Spleen (tissue), 11 donors: Measurements from ENCODE around the gene RAB11FIP4. TPM values are rescaled to one million over a fixed set of nuclear protein-coding genes. Genes with fewer than 3 reads are reported as not detected.

Experiments
- DNase-seq: peaks from one replicate; pipeline ENCODE4 v3.0.0-alpha.2; 2020
- H3K27ac ChIP-seq, 8 donors: fragments of 200-600 bp; sonication (generic) in 7 of 8; 1 replicate in 4 of 8; 2 replicates in 4 of 8; pipeline versions ENCODE4 v1.5.0 to v1.8.0; 2016 to 2021; ENCODE audit warnings: inconsistent platforms in 4 of 8, mild to moderate bottlenecking in 4 of 8, moderate library complexity in 1 of 8
- H3K27me3 ChIP-seq, 7 donors: fragments of 200-600 bp; sonication (generic) in 6 of 7; replicated peaks in 1 of 7; 1 replicate in 4 of 7; 2 replicates in 3 of 7; pipeline versions ENCODE4 v1.5.0 to v1.8.0; 2016 to 2021; ENCODE audit warnings: inconsistent platforms in 3 of 7, mild to moderate bottlenecking in 1 of 7
- H3K36me3 ChIP-seq, 6 donors: fragments of 200-600 bp; sonication (generic) in 5 of 6; 1 replicate in 4 of 6; 2 replicates in 2 of 6; pipeline versions ENCODE4 v1.5.0 to v1.8.0; 2016 to 2021; ENCODE audit warnings: inconsistent platforms in 2 of 6
- H3K4me1 ChIP-seq, 6 donors: fragments of 200-600 bp; sonication (generic) in 5 of 6; 1 replicate in 3 of 6; 2 replicates in 3 of 6; pipeline versions ENCODE4 v1.5.0 to v1.8.0; 2016 to 2021; ENCODE audit warnings: inconsistent platforms in 3 of 6
- H3K4me3 ChIP-seq, 8 donors: fragments of 200-600 bp; sonication (generic) in 7 of 8; 1 replicate in 4 of 8; 2 replicates in 4 of 8; pipeline versions ENCODE4 v1.5.0 to v1.8.0; 2016 to 2021; ENCODE audit warnings: inconsistent platforms in 4 of 8, mild to moderate bottlenecking in 4 of 8, moderate library complexity in 2 of 8
- H3K9me3 ChIP-seq, 8 donors: fragments of 200-600 bp; sonication (generic) in 7 of 8; 1 replicate in 4 of 8; 2 replicates in 4 of 8; pipeline versions ENCODE4 v1.5.0 to v1.8.0; 2016 to 2021; ENCODE audit warnings: inconsistent platforms in 4 of 8
- POLR2A ChIP-seq, 3 donors: fragments of 450-650 bp; IDR thresholded peaks; one replicate each; pipeline ENCODE4 v1.5.1; 2017; ENCODE audit warnings: antibody characterized with exemption in 3 of 3, mild to moderate bottlenecking in 1 of 3
- POLR2AphosphoS5 ChIP-seq, 3 donors: sonication (generic); formaldehyde crosslinking; IDR thresholded peaks; one replicate each; pipeline ENCODE4 v1.5.1; 2017; ENCODE audit warnings: antibody characterized with exemption in 3 of 3
- WGBS, 5 donors: extraction: QIAGEN DNeasy Blood & Tissue Kit in 3 of 5; methylation state at CpG; one replicate each; pipeline versions ENCODE4 v1.1.5 to v1.1.7; 2013 to 2018; 5-methylcytosine and 5-hydroxymethylcytosine counted together
- intact Hi-C: fragments of 100-400 bp; cut with DNase I; formaldehyde crosslinking; loops from one replicate; pipeline ENCODE4 v1.15.0; 2023; ENCODE audit warnings: low total_unique reads
- polyA plus RNA-seq, 3 donors: library from polyadenylated mRNA; stranded (reverse); fragments of 200-250 nt; gene quantifications; one replicate each; pipeline ENCODE4 v1.2.1, GENCODE V29; 2013
- total RNA-seq, 7 donors: library from RNA; depleted of rRNA in 3 of 7; stranded (reverse); fragments of >200 nt in 3 of 7; fragmentation: NEBNext Ultra II Directional in 4 of 7; extraction: Animal tissue kit (Norgen Biotek cat#: 25700) in 4 of 7; gene quantifications; one replicate each; pipeline versions ENCODE4 v1.1.0 to v1.2.1, GENCODE V29; 2016 to 2021
- TF ChIP-seq, protein P1 (sequence below), 11 experiments: fragments of 200-600 bp in 7 of 11; fragments of 450-650 bp in 4 of 11; sonication (generic) in 4 of 11; IDR thresholded peaks in 8 of 11; conservative IDR thresholded peaks in 3 of 11; 1 replicate in 7 of 11; 2 replicates in 4 of 11; pipeline versions ENCODE4 v1.4.0 to v1.8.0; 2016 to 2021; ENCODE audit warnings: antibody characterized with exemption in 11 of 11, inconsistent platforms in 4 of 11, mild to moderate bottlenecking in 1 of 11
- donor health status: healthy with polysubstance abuse.
- donor health status: DM: no; HTN: no; CAD: no; lungs with moderate emphysema.
- donor health status: DM: no; HTN: no; CAD: no.
- donor health status: Bipolar disorder and iron deficiency.
- donor health status: healthy.
- donor health status: DM: no; HTN: no; CAD: no.
- donor health status: DM: yes; HTN: yes; CAD: no.

Gene RAB11FIP4
- total and polyA plus RNA-seq, 10 donors, result 5.5 to 25.2 (median 20.9) TPM

GRCh38 chr17:31449111-31449510 is 57.6 kb downstream of the RAB11FIP4 start:
- H3K4me1 ChIP-seq, result peaks cover 0 to 29% (median 11%) of the 10 kb centered on the region in 6 donors
- no peaks in the 10 kb centered on the region for H3K27me3 ChIP-seq
- no peak overlapping the region for H3K4me3 ChIP-seq
- no peak overlapping the region for H3K27ac ChIP-seq
- TF ChIP-seq, protein P1, sequence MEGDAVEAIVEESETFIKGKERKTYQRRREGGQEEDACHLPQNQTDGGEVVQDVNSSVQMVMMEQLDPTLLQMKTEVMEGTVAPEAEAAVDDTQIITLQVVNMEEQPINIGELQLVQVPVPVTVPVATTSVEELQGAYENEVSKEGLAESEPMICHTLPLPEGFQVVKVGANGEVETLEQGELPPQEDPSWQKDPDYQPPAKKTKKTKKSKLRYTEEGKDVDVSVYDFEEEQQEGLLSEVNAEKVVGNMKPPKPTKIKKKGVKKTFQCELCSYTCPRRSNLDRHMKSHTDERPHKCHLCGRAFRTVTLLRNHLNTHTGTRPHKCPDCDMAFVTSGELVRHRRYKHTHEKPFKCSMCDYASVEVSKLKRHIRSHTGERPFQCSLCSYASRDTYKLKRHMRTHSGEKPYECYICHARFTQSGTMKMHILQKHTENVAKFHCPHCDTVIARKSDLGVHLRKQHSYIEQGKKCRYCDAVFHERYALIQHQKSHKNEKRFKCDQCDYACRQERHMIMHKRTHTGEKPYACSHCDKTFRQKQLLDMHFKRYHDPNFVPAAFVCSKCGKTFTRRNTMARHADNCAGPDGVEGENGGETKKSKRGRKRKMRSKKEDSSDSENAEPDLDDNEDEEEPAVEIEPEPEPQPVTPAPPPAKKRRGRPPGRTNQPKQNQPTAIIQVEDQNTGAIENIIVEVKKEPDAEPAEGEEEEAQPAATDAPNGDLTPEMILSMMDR (IDR thresholded peaks at IDR 0.05 in 8 of 11, conservative IDR thresholded peaks at IDR 0.05 in 3 of 11), result no peak
- no peak for TF ChIP-seq POLR2AphosphoS5 (IDR thresholded peaks at IDR 0.05)
- no peak for TF ChIP-seq POLR2A (IDR thresholded peaks at IDR 0.05)
- 71 to 89% (median 83%) methylated on average over 7 of the region's 7 CpGs for WGBS, 5 donors
- no peaks in the 10 kb centered on the region for H3K9me3 ChIP-seq
- intact Hi-C loops, result no loop called here
- no peak for DNase-seq
- H3K36me3 ChIP-seq, result no peaks in the 10 kb centered on the region

- no peak for TF ChIP-seq POLR2AphosphoS5 (IDR thresholded peaks at IDR 0.05)
- TF ChIP-seq, protein P1 (IDR thresholded peaks at IDR 0.05 in 8 of 11, conservative IDR thresholded peaks at IDR 0.05 in 3 of 11), result no peak
- no peak for TF ChIP-seq POLR2A (IDR thresholded peaks at IDR 0.05)
- intact Hi-C loops, result no loop called here
- Histone ChIP-seq H3K9me3 (no peaks in the 10 kb centered on the region), H3K4me3 (no peak overlapping the region), H3K27me3 (no peaks in the 10 kb centered on the region), H3K36me3 (no peaks in the 10 kb centered on the region), H3K27ac (no peak overlapping the region), H3K4me1 (peaks cover 0 to 29% (median 11%) of the 10 kb centered on the region in 6 donors)
- no peak for DNase-seq
- WGBS, 5 donors, result 87 to 91% (median 90%) methylated on average over 3 of the region's 3 CpGs
Measured at GRCh38 chr17:31449746-31450145, 58.3 kb downstream of the RAB11FIP4 start.

GRCh38 chr17:31452101-31452500 is 60.6 kb downstream of the RAB11FIP4 start:
- H3K4me1 ChIP-seq, result peaks cover 0 to 29% (median 11%) of the 10 kb centered on the region in 6 donors
- no peak for DNase-seq
- H3K27me3 ChIP-seq, result no peaks in the 10 kb centered on the region
- H3K9me3 ChIP-seq, result no peaks in the 10 kb centered on the region
- H3K4me3 ChIP-seq, result no peak overlapping the region
- peak overlapping the region in 1 of 8 donors; percentile 42 for H3K27ac ChIP-seq
- intact Hi-C loops, result no loop called here
- no peak for TF ChIP-seq POLR2AphosphoS5 (IDR thresholded peaks at IDR 0.05)
- no peak for TF ChIP-seq POLR2A (IDR thresholded peaks at IDR 0.05)
- TF ChIP-seq, protein P1 (IDR thresholded peaks at IDR 0.05 in 8 of 11, conservative IDR thresholded peaks at IDR 0.05 in 3 of 11), result no peak
- H3K36me3 ChIP-seq, result no peaks in the 10 kb centered on the region
- 87 to 93% (median 91%) methylated on average over 4 of the region's 4 CpGs for WGBS, 5 donors

GRCh38 chr17:31452561-31453110 is 61.2 kb downstream of the RAB11FIP4 start:
- Histone ChIP-seq H3K27me3 (no peaks in the 10 kb centered on the region), H3K9me3 (no peaks in the 10 kb centered on the region), H3K4me3 (no peak overlapping the region), H3K4me1 (peaks cover 0 to 29% (median 11%) of the 10 kb centered on the region in 6 donors), H3K36me3 (no peaks in the 10 kb centered on the region), H3K27ac (no peak overlapping the region)
- 89 to 91% (median 89%) methylated on average over 10 of the region's 10 CpGs for WGBS, 5 donors
- intact Hi-C loops, result no loop called here
- no peak for TF ChIP-seq POLR2AphosphoS5 (IDR thresholded peaks at IDR 0.05)
- TF ChIP-seq, protein P1 (IDR thresholded peaks at IDR 0.05 in 8 of 11, conservative IDR thresholded peaks at IDR 0.05 in 3 of 11), result no peak
- no peak for TF ChIP-seq POLR2A (IDR thresholded peaks at IDR 0.05)
- no peak for DNase-seq
